MM.1S (cell line): ENCODE measurements around the gene GABRG3.

Experiments used
- CTCF ChIP-seq: fragments of 300-600 bp; sonication (generic); IDR thresholded peaks from 2 replicates; pipeline ENCODE4 v1.5.1; 2016; ENCODE audit warnings: antibody characterized with exemption, low read length, mixed read lengths
- EZH2 ChIP-seq: fragments of 300-600 bp; sonication (generic); optimal IDR thresholded peaks from 2 replicates; pipeline ENCODE3; 2017; ENCODE audit warnings: low read depth, mild to moderate bottlenecking, antibody characterized with exemption, low read length, mixed read lengths
- EZH2phosphoT487 ChIP-seq: fragments of 300-600 bp; sonication (generic); IDR thresholded peaks from 2 replicates; pipeline ENCODE4 v1.6.1; 2018; ENCODE audit warnings: antibody characterized with exemption, low read length

GRCh38 chr15:27426805-27427204 is 455.8 kb downstream of the GABRG3 start:
- TF ChIP-seq EZH2phosphoT487 (no peak), EZH2 (no peak), CTCF (no peak)
